ENCODE data around the gene BPIFA1.

The BPIFA1 gene

GRCh38 chr20:33239979-33240736 is 4.4 kb downstream of the BPIFA1 start:
- no peak for DNase-seq (ENCODE audit: low read depth in 1 of 2, low spot score in 1 of 2)

DNA sequence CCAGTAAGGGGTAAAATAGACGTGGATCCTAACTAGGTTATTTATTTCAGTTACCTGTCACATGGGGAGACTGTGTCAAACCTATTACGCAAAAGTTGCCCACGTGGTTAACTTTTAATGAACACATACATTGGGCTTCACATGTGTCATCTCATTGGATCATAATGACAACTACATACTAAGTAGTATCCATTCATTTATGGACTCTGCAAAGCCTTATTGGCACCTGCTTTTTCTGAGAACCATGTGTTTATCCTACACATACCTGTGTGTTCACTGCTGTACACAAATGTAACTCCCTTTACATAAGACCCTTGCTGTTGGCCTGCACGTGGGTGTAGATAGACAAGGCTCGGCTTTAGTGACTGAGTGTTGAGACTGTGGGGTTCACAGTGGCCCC is 5.1 kb downstream of the BPIFA1 start:
- DNase-seq (ENCODE audit: low read depth in 1 of 2, low spot score in 1 of 2), result no peak

DNA sequence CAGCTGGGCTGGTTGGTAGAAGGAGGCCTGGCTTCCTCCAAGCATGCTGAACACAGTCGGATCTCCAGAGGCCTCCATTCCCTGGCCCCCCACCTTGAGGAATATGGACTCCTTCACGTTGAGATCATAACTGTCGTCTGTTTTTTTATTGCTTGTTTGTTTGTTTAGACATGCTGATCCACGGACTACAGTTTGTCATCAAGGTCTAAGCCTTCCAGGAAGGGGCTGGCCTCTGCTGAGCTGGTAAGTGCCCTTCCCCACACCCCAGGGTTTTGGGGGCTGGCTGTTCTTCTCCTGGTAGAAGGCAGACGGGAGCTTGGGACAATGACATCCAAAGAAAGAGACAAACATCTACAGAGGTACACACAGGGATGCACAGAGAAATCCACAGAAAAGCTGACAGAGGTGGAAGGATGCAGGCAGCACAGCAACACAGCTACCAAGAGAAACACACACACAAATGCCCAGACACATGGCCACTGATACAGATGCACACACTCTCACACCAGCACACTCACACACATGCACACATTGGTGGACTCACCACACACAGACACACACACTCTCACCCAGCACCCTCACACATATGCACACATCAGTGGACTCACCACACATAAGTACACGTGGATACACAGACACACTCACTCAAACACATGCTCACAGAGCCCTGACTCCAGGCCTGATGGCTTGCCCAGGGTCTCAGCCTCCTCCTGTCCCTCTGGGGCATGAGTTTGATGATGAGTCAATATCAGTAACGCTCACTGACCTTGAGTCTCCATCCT is 6.7 kb downstream of the BPIFA1 start:
- no peak for DNase-seq (ENCODE audit: low read depth in 1 of 2, low spot score in 1 of 2)

DNA sequence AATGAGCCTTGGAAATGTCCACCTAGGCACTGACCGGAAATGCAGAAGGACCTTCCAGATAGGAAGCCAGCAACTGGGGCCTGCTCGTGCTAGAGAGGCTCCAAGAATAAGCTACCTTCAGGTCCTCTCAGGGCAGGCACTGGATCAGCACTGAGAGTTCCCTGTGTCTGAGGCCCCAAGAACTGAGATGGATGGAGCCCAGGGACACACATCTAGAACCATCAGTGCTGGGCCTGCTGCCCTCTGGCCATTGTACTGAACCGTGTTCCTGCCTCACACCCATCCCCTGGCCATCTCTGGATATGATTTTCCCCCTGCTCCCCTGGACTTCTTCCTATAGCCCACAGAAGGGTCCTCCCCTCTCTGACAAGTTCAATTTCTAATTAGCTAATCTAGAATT is 10.3 kb downstream of the BPIFA1 start:
- no peak for DNase-seq (ENCODE audit: low read depth in 1 of 2, low spot score in 1 of 2)

GRCh38 chr20:33249456-33249855 is 13.7 kb downstream of the BPIFA1 start:
- no peak for DNase-seq (ENCODE audit: low read depth in 1 of 2, low spot score in 1 of 2)

- DNase-seq (ENCODE audit: low read depth in 1 of 2, low spot score in 1 of 2), result no peak
These were observed 14.9 kb downstream of the BPIFA1 start for GRCh38 chr20:33250666-33251065.

GRCh38 chr20:33251496-33251895 is 15.7 kb downstream of the BPIFA1 start:
- DNase-seq (ENCODE audit: low read depth in 1 of 2, low spot score in 1 of 2), result no peak

GRCh38 chr20:33252460-33252859 is 16.7 kb downstream of the BPIFA1 start:
- DNase-seq (ENCODE audit: low read depth in 1 of 2, low spot score in 1 of 2), result no peak

GRCh38 chr20:33255005-33255404 is 19.2 kb downstream of the BPIFA1 start:
- no peak for DNase-seq (ENCODE audit: low read depth in 1 of 2, low spot score in 1 of 2)

- DNase-seq (ENCODE audit: low read depth in 1 of 2, low spot score in 1 of 2), result no peak
These were observed 21.4 kb downstream of the BPIFA1 start for GRCh38 chr20:33257237-33257636.

- DNase-seq (ENCODE audit: low read depth in 1 of 2, low spot score in 1 of 2), result no peak
These were observed 23.6 kb downstream of the BPIFA1 start for GRCh38 chr20:33259371-33259770.

DNA sequence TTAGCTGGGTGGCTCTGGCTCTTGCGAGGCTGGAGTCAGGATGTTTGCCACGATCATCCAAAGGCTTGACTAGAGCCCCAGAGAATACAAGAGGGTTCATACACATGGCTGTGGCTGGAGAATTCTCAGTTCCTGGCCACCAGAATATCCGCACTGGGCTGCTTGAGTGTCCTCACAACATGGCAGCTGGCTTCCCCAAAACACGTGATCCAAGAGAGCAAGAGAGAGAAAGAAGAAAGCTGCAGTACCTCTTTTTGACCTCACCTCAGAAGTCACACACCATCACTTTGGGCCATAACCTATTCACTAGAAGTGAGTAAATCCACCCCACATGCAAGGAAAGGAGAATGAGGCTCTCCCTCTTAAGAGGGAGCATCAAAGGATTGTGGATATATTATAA is 25.7 kb downstream of the BPIFA1 start:
- DNase-seq (ENCODE audit: low read depth in 1 of 2, low spot score in 1 of 2), result no peak

DNA sequence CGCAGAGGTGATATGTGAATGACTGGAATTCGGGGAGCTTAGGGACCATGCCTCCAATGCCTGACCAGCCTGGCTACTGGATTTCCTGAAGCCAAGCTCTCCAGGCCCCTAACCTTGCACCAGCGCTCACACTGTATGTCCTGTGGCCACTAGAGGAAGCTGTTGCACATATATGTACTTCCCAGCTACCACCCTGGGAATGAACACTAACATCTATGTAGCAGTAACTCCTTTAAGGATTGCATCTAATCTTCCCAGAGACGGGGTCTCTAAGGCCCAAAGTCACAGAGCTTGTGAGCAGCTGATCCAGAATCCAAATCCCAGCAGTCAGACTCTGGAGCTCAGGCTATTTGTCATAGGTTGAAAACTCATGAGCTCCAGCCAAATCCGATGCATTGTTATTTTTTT is 26.9 kb downstream of the BPIFA1 start:
- DNase-seq (ENCODE audit: low read depth in 1 of 2, low spot score in 1 of 2), result no peak

- no peak for DNase-seq (ENCODE audit: low read depth in 1 of 2, low spot score in 1 of 2)
These were observed 28.0 kb downstream of the BPIFA1 start for GRCh38 chr20:33263784-33264183.

GRCh38 chr20:33267701-33268100 is 31.9 kb downstream of the BPIFA1 start:
- no peak for DNase-seq (ENCODE audit: low read depth in 1 of 2, low spot score in 1 of 2)

DNA sequence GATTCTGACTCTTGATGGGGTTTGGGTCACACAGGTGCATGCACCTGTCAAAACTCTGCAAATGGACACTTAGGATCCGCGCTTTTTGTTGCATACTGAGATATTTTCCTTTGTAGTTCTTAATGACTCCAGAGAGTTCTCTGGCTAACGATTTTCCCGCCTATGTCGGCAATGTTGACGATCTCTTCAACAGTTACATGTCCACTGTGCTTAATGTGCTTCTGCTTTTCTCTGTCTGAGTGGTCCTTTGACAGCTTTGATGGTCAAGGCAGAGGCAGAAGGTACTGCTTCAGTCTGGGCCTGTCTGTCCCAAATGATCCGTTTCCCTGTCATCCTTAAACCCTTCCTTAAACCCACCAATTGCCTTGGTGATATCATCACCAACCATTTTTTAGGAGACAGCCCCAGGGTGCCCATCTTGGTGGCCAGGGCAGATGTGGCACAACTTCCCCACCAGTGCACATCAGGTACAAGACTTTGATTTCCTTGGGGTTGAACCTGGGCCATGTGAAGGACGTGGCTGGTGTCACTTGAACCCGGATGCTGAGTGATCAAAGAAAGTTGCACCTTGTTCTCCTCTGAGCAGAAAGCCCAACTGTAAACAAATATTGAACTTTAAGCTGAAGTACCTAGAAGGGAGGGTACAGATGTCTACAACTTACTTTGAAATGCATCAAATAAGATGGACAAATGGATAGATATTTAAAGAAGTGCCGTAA is 36.5 kb downstream of the BPIFA1 start:
- DNase-seq (ENCODE audit: low read depth in 1 of 2, low spot score in 1 of 2), result no peak

- no peak for DNase-seq (ENCODE audit: low read depth in 1 of 2, low spot score in 1 of 2)
These were observed 37.5 kb downstream of the BPIFA1 start for GRCh38 chr20:33273117-33273851.

- DNase-seq (ENCODE audit: low read depth in 1 of 2, low spot score in 1 of 2), result no peak
These were observed 39.4 kb downstream of the BPIFA1 start for GRCh38 chr20:33275215-33275614.

GRCh38 chr20:33275871-33276270 is 40.1 kb downstream of the BPIFA1 start:
- DNase-seq (ENCODE audit: low read depth in 1 of 2, low spot score in 1 of 2), result no peak

DNA sequence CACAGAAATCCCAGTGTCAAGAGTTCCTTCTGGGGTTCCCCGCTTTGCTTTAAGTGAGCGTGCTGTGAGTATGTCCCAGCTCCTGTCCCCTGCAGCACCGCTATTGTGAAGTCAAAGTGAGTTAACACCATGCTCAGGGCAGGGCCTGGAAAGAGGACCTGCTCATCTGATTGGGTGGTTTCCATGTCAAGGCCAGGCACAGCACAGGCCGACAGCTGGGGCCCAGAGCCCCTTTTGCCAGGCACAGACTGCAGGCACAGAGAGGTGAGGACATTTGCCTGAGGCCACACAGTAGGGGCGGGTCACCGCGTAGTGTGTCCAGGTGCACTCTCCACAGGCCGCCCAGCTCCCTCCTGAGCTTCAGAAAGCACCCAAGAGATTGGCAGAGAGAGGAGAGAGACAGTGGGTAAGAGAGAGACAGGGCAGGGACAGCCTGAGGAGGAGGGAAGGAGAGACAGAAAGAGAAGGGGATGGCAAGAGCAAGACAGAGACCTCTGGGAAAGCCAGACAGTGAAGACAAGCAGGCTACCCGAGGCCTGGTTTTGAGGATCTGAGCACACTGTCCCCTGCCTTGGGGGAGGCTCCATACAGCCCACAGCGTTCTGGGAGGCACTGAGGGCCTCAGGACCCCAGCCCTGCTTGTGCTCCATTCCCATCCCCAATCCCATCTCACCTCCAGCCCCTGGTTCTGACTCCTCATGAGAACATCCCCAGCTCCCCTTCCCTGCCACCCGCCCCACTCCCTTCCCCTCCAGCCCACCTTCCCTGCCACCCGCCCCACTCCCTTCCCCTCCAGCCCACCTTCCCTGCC is 40.7 kb downstream of the BPIFA1 start:
- DNase-seq (ENCODE audit: low read depth in 1 of 2, low spot score in 1 of 2), result no peak

Data from activated CD4-positive, alpha-beta T cell treated with anti-CD3 and anti-CD28 coated beads, Interleukin-2, amount 50 U/mL, for 24 hours (primary cell).